Measurements from ENCODE around the gene PRKAR1A.

PRKAR1A gene

GRCh38 chr17:68599552-68600066 lies 87.4 kb downstream of the PRKAR1A start:
- no peak for DNase-seq (ENCODE audit: low read depth in 2 of 2)

- DNase-seq (ENCODE audit: low read depth in 2 of 2): no peak
These were observed 88.1 kb downstream of the PRKAR1A start for GRCh38 chr17:68600067-68600930.

All from stimulated activated CD8-positive, alpha-beta memory T cell treated with anti-CD3 and anti-CD28 coated beads, Interleukin-7, amount 100 ng/mL, for 4 hours (primary cell).